SK-N-SH (cell line): Measurements from ENCODE around the gene ZPBP.

Source experiments
- EP300 ChIP-seq, 2 experiments: IDR thresholded peaks; 2 replicates each; pipeline versions ENCODE4 v1.4.0 to v1.6.1; 2012; ENCODE audit warnings: borderline replicate concordance in 1 of 2, low read depth in 1 of 2, low read length in 1 of 2
- EZH2phosphoT487 ChIP-seq: fragments of 200-600 bp; sonication (generic); IDR thresholded peaks from 2 replicates; pipeline ENCODE4 v1.6.1; 2017; ENCODE audit warnings: low read depth, mixed run types, mild to moderate bottlenecking, antibody characterized with exemption, moderate library complexity, borderline replicate concordance
- GABPA ChIP-seq: IDR thresholded peaks from 2 replicates; pipeline ENCODE4 v1.4.0; 2012; ENCODE audit warnings: low read depth, mild to moderate bottlenecking
- JUND ChIP-seq: IDR thresholded peaks from 2 replicates; pipeline ENCODE4 v1.4.0; 2012
- MXI1 ChIP-seq: IDR thresholded peaks from 2 replicates; pipeline ENCODE4 v1.6.1; 2012; ENCODE audit warnings: mild to moderate bottlenecking, low read depth, low read length, improper control_type of control experiment
- PBX3 ChIP-seq: IDR thresholded peaks from 2 replicates; pipeline ENCODE4; 2012
- POLR2AphosphoS5 ChIP-seq: IDR thresholded peaks from 2 replicates; pipeline ENCODE4 v1.6.1; 2012; ENCODE audit warnings: low read depth, low read length
- RAD21 ChIP-seq: IDR thresholded peaks from 2 replicates; pipeline ENCODE4 v1.6.1; 2012; ENCODE audit warnings: mild to moderate bottlenecking, low read length
- TAF1 ChIP-seq: IDR thresholded peaks from 2 replicates; pipeline ENCODE4 v1.6.1; 2012; ENCODE audit warnings: low read depth, mild to moderate bottlenecking, low read length, moderate library complexity, borderline replicate concordance
- YY1 ChIP-seq: IDR thresholded peaks from 2 replicates; pipeline ENCODE4 v1.4.0; 2012; ENCODE audit warnings: low read depth, mild to moderate bottlenecking
- TF ChIP-seq, protein P1 (sequence below): IDR thresholded peaks from 2 replicates; pipeline ENCODE4 v1.6.1; 2012; ENCODE audit warnings: mild to moderate bottlenecking, low read depth, low read length, moderate library complexity
- TF ChIP-seq, protein P2 (sequence below): fragments of 200-600 bp; sonication (generic); IDR thresholded peaks from 2 replicates; pipeline ENCODE4 v1.6.1; 2017; ENCODE audit warnings: antibody characterized with exemption, mild to moderate bottlenecking, moderate library complexity
- TF ChIP-seq, protein P3 (sequence below): fragments of 150-350 bp; IDR thresholded peaks from 2 replicates; pipeline ENCODE4 v1.6.1; 2017; ENCODE audit warnings: antibody characterized with exemption, low read length, low read depth, borderline replicate concordance
- TF ChIP-seq, protein P4 (sequence below): IDR thresholded peaks from 2 replicates; pipeline ENCODE4 v1.4.0; 2012; ENCODE audit warnings: low read depth, borderline replicate concordance

DNA sequence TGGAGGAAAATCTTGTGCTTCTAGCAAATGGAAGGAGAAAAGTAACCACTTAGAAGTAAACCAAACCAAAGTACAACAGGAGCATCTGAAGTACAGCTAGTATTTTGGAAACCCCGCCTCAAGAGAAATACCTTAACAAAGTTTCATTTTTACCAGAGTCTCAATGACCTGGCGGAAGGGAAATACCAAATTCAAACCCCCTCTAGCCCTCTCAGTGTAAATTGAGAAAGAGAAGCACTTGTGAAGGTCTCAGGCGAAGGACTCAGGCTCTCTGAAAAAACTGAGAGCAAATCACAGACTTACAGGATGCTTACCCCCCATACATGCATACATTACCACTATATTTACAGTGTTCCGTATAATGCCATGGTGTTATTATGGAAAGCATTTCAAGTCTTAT is 70.1 kb downstream of the ZPBP start:
- TF ChIP-seq, protein P1, sequence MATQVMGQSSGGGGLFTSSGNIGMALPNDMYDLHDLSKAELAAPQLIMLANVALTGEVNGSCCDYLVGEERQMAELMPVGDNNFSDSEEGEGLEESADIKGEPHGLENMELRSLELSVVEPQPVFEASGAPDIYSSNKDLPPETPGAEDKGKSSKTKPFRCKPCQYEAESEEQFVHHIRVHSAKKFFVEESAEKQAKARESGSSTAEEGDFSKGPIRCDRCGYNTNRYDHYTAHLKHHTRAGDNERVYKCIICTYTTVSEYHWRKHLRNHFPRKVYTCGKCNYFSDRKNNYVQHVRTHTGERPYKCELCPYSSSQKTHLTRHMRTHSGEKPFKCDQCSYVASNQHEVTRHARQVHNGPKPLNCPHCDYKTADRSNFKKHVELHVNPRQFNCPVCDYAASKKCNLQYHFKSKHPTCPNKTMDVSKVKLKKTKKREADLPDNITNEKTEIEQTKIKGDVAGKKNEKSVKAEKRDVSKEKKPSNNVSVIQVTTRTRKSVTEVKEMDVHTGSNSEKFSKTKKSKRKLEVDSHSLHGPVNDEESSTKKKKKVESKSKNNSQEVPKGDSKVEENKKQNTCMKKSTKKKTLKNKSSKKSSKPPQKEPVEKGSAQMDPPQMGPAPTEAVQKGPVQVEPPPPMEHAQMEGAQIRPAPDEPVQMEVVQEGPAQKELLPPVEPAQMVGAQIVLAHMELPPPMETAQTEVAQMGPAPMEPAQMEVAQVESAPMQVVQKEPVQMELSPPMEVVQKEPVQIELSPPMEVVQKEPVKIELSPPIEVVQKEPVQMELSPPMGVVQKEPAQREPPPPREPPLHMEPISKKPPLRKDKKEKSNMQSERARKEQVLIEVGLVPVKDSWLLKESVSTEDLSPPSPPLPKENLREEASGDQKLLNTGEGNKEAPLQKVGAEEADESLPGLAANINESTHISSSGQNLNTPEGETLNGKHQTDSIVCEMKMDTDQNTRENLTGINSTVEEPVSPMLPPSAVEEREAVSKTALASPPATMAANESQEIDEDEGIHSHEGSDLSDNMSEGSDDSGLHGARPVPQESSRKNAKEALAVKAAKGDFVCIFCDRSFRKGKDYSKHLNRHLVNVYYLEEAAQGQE = no peak
- TF ChIP-seq, protein P2, sequence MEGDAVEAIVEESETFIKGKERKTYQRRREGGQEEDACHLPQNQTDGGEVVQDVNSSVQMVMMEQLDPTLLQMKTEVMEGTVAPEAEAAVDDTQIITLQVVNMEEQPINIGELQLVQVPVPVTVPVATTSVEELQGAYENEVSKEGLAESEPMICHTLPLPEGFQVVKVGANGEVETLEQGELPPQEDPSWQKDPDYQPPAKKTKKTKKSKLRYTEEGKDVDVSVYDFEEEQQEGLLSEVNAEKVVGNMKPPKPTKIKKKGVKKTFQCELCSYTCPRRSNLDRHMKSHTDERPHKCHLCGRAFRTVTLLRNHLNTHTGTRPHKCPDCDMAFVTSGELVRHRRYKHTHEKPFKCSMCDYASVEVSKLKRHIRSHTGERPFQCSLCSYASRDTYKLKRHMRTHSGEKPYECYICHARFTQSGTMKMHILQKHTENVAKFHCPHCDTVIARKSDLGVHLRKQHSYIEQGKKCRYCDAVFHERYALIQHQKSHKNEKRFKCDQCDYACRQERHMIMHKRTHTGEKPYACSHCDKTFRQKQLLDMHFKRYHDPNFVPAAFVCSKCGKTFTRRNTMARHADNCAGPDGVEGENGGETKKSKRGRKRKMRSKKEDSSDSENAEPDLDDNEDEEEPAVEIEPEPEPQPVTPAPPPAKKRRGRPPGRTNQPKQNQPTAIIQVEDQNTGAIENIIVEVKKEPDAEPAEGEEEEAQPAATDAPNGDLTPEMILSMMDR = no peak
- TF ChIP-seq EP300 (IDR thresholded peaks at IDR 0.05; ENCODE audit: borderline replicate concordance in 1 of 2, low read depth in 1 of 2, low read length in 1 of 2) = no peak
- no peak for TF ChIP-seq RAD21
- TF ChIP-seq JUND = no peak
- TF ChIP-seq YY1 = no peak
- TF ChIP-seq, protein P3, sequence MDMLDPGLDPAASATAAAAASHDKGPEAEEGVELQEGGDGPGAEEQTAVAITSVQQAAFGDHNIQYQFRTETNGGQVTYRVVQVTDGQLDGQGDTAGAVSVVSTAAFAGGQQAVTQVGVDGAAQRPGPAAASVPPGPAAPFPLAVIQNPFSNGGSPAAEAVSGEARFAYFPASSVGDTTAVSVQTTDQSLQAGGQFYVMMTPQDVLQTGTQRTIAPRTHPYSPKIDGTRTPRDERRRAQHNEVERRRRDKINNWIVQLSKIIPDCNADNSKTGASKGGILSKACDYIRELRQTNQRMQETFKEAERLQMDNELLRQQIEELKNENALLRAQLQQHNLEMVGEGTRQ = no peak
- TF ChIP-seq GABPA = no peak
- TF ChIP-seq POLR2AphosphoS5 = no peak
- TF ChIP-seq EZH2phosphoT487 = no peak
- TF ChIP-seq PBX3 = no peak
- TF ChIP-seq TAF1 = no peak
- TF ChIP-seq, protein P4, sequence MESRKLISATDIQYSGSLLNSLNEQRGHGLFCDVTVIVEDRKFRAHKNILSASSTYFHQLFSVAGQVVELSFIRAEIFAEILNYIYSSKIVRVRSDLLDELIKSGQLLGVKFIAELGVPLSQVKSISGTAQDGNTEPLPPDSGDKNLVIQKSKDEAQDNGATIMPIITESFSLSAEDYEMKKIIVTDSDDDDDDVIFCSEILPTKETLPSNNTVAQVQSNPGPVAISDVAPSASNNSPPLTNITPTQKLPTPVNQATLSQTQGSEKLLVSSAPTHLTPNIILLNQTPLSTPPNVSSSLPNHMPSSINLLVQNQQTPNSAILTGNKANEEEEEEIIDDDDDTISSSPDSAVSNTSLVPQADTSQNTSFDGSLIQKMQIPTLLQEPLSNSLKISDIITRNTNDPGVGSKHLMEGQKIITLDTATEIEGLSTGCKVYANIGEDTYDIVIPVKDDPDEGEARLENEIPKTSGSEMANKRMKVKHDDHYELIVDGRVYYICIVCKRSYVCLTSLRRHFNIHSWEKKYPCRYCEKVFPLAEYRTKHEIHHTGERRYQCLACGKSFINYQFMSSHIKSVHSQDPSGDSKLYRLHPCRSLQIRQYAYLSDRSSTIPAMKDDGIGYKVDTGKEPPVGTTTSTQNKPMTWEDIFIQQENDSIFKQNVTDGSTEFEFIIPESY = no peak
- no peak for TF ChIP-seq MXI1
